ENCODE measurements around the gene FBXO47. TPM values are rescaled to one million over a fixed set of nuclear protein-coding genes. Genes with fewer than 3 reads are reported as not detected.
A peak's percentile ranks its signal among the peaks of the same experiment; 100 is the strongest.

The FBXO47 gene
- total and polyA plus RNA-seq, 9 of the 15 experiments (the other 6 are each of a cell fraction or from before 2014, with no cell fraction given) = not detected

DNA sequence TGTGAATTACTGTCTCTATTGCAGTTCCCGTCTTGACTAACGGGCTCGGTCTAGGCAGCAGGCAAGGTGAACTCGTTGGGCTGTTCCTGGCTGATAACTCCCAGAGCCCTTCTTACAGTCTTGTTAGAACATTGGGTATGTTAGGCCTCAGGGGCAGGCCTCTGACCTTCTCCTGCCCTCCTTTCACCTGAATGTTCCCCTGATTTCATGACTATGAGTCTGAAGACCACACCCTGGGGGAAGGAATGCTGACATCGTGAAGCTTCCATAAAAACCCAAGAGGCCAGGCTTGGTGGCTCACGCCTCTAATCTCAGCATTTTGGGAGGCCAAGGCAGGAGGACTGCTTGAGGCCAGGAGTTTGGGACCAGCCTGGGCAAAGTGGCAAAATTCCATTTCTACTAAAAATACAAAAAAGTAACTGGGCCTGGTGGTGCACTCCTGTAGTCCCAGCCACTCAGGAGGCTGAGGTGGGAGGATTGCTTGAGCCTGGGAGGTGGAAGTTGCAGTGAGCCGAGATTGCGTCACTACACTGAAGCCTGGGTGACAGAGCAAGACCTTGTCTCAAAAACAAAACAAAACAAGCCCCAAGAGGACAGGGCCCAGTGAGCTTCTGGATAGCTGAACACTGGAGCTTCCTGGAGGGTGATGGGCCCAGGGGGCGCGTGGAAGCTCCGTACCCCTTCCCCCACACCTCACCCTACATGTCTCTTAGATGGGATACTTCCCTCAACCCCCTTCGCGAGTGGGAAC lies 47.8 kb upstream of the FBXO47 start (continued):
- TF ChIP-seq ZNF239 (CRISPR knock-in tag; IDR thresholded peaks at IDR 0.05) = no peak
- peak; percentile 8; the same call in 1 of the 2 replicates for TF ChIP-seq EP300 (IDR thresholded peaks at IDR 0.05; ENCODE audit: low read length)
- no peak for TF ChIP-seq LARP7 (IDR thresholded peaks at IDR 0.05)
- peak; percentile 51; the same call in 1 of the 2 replicates for TF ChIP-seq C11orf30 (IDR thresholded peaks at IDR 0.05; ENCODE audit: low read depth)
- TF ChIP-seq PTRF (tag; IDR thresholded peaks at IDR 0.05) = peak; percentile 33
- TF ChIP-seq ZNF644 (tag; IDR thresholded peaks at IDR 0.05; ENCODE audit: low read depth) = no peak; the same call in 1 of the 2 replicates
- TF ChIP-seq BCL6 (CRISPR knock-in tag; IDR thresholded peaks at IDR 0.05) = no peak
- TF ChIP-seq DPF2 (IDR thresholded peaks at IDR 0.05) = 0 out of 2 replicates have a peak, but pooled peaks have one; percentile 59
- TF ChIP-seq, protein P1, sequence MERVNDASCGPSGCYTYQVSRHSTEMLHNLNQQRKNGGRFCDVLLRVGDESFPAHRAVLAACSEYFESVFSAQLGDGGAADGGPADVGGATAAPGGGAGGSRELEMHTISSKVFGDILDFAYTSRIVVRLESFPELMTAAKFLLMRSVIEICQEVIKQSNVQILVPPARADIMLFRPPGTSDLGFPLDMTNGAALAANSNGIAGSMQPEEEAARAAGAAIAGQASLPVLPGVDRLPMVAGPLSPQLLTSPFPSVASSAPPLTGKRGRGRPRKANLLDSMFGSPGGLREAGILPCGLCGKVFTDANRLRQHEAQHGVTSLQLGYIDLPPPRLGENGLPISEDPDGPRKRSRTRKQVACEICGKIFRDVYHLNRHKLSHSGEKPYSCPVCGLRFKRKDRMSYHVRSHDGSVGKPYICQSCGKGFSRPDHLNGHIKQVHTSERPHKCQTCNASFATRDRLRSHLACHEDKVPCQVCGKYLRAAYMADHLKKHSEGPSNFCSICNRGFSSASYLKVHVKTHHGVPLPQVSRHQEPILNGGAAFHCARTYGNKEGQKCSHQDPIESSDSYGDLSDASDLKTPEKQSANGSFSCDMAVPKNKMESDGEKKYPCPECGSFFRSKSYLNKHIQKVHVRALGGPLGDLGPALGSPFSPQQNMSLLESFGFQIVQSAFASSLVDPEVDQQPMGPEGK (CRISPR knock-in tag; IDR thresholded peaks at IDR 0.05; ENCODE audit: borderline replicate concordance) = no peak
- TF ChIP-seq PYGO2 (tag; IDR thresholded peaks at IDR 0.05) = peak; percentile 33; the same call in 1 of the 2 replicates
- TF ChIP-seq RBM25 (IDR thresholded peaks at IDR 0.05; ENCODE audit: low read depth, low read length, severe bottlenecking) = no peak
- no peak; the same call in 1 of the 2 replicates for TF ChIP-seq SMAD3 (CRISPR knock-in tag; conservative IDR thresholded peaks at IDR 0.05)
- no peak for TF ChIP-seq BRF1 (IDR thresholded peaks at IDR 0.05; ENCODE audit: borderline replicate concordance, extremely low read depth, insufficient read length)
- TF ChIP-seq KDM1A (IDR thresholded peaks at IDR 0.05) = peak in 1 of 2 experiments; percentile 38; a peak in 3 of 4 replicates
- TF ChIP-seq XRCC5 (IDR thresholded peaks at IDR 0.05; ENCODE audit: low read depth, low read length) = no peak
- peak; percentile 98 for TF ChIP-seq CEBPB (tag; IDR thresholded peaks at IDR 0.05)
- no peak for TF ChIP-seq PBX2 (CRISPR knock-in tag; IDR thresholded peaks at IDR 0.05; ENCODE audit: low read depth)
- TF ChIP-seq PBX2 (tag; conservative IDR thresholded peaks at IDR 0.05; ENCODE audit: low read depth) = no peak
- no peak for TF ChIP-seq RFX7 (CRISPR knock-in tag; IDR thresholded peaks at IDR 0.05)
- TF ChIP-seq HNRNPLL (IDR thresholded peaks at IDR 0.05; ENCODE audit: low read depth, low read length, poor library complexity, severe bottlenecking) = no peak

Data from K562 (cell line).